Measurements from ENCODE around the gene CCDC15.

- TF ChIP-seq CTCF (IDR thresholded peaks at IDR 0.05), result no peak
- no peak for TF ChIP-seq EP300 (IDR thresholded peaks at IDR 0.05)
- no peak for TF ChIP-seq POLR2AphosphoS5 (IDR thresholded peaks at IDR 0.05)
- TF ChIP-seq POLR2A (IDR thresholded peaks at IDR 0.05), result no peak
Measured at GRCh38 chr11:125020342-125020741, 66.3 kb downstream of the CCDC15 start.

Data from stomach (tissue), 4 donors.